HG02973 (cell line): ENCODE results near the gene ZNF560.

Experiments used
- ATAC-seq: cut with Tn5 transposase; IDR thresholded peaks from one replicate; pipeline ENCODE4 v1.9.1; 2021; ENCODE audit warnings: moderate library complexity; ENCODE audit not compliant: unreplicated experiment

The ZNF560 gene

DNA sequence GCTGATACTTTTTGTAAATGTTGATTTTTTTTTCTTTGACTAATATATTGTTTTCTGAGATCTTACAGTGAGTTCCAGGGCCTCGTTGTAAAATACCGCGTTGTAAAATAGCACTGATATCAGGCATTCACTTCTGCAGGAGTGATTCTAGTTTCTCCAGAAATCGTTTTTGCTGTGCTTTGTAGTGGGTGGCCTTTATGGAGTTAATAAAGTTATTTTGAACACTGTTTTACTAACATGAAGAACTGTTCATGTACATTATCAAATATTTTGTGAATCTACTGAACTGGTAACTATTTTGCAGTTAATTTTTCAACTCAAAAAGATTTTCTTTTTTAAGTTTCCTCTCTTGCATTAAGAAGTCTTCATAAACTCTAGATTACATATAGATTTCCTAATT, 62.1 kb downstream of the ZNF560 start:
- no peak for ATAC-seq

DNA sequence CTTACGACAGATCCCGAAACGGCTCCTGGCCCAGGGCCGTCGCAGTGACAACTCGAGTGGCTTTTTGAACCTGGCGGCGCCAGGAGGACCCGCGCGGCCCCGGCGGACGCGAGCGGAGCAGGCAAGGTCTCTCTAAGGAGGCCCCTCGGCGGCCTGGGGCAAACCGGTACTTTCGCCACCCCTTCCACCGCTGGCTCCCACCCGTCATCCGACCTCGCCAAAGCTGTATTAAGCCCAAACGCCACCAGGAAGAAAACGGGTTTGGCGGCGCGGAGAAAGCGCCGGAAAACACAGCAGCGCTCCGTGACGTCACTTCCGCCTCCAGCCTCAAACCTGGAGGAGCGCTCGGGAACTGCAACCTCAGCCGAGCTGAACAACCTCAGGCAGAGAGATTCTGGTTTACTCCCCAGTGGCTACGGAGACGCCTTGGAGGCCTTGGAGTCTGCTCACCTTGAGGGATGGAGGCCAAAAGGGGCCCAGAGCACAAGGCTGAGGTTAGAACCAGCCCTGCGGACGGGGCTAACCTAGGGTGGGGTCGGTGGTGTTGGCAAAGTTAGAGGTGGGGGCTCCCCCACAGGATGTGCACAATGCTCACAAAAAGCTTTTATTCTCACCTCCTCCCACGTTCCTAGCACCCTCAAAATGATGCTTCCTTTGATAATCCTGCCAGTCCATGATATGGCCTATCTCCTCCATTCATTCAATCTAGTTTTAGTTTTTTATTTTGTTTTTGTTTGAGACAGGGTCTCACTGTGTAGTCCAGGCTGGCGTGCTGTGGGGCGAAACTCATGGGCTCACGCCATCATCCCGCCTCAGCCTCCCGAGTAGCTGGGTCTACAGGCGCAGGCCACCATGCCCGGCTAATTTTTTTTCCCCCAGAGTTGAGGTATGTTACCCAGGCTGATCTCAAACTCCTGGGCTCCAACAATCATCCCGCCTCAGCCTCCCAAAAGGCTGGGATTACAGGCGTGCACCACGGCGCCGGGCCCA, 62.8 kb downstream of the ZNF560 start, which contains the start of gene ZNF266:
TSS of gene ZNF266 (minus strand) at position 295 of the 990 bp plus-strand sequence. CDS start 15,484 bp downstream, outside the sequence.
- peak; percentile 91 for ATAC-seq

DNA sequence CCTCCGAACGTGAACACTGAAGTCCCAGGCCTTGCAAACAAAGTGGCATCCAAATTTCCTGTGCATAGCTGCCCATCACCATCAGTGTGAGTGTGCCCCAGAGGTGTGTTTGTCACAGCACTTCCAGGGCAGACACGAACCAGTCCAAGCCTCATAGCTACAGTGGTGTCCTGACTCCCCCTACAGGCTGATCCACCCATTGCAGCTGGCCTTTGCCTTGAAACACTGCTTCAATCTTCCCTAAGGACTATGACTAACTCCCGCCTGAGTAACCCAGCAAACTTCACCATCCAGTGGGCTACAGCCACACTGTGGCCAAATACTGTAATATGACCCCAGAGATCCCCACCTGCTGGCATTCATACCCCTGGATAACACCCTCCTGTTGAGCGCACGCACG, 66.9 kb downstream of the ZNF560 start:
- no peak for ATAC-seq

DNA sequence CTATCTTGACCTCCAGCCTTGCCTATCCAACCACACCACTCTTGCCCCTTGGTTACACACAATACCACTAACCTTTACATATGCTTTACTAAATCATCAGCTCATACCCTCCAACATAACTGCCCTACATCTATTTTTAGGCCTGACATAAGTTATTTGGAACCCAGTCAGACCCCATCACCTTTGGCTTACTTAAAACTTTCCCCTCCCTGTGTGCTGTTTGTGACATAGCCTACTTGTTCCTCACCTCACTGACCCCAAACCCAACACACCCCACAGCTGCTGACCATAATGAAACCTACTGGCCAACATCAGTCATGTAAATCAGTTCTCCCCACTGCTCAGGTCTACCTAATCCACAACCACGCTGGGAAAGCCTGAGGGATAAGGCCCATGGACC, 68.0 kb downstream of the ZNF560 start:
- ATAC-seq: no peak

DNA sequence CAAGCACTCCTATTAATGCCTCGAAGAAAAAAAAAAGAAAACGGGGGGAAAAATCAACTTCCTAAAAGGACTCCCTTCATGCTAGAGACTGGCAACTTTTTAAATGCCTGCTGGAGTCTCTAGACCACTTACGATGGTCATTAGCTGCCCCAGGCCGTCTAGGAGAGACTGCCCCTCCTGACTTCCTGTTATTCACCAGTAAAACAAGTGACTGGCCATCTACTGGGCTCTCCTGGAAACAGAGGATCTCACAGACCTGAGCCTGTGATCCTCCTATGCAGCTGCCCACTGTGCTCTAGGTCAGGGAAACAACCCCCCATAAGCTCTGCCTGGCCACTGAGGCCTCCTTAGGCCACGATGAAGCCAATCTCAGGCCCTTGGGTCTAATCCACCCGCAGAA, 70.5 kb downstream of the ZNF560 start:
- ATAC-seq: no peak
